ENCODE measurements around the gene TMEFF2. TPM values are rescaled to one million over a fixed set of nuclear protein-coding genes. Genes with fewer than 3 reads are reported as not detected.

Gene TMEFF2
- polyA plus RNA-seq, 1 of the 3 experiments (the other 2 are of a cell fraction), result 5.4 TPM

- CTCF ChIA-PET, result interaction anchor here (1.0 to 1.2 kb wide), 2 partner anchors 13 to 36 kb away, joined by 3 to 4 read pairs; no protein-coding TSS in a partner anchor
- H2AFZ ChIP-seq (ENCODE audit: low read depth), result no peak overlapping the region
- H3K79me2 ChIP-seq (ENCODE audit: insufficient read depth), result no peaks in the 10 kb centered on the region
- POLR2A ChIA-PET, result no interaction called here
- no peaks in the 10 kb centered on the region for H3K36me3 ChIP-seq (replicated peaks in 1 of 2; ENCODE audit: control insufficient read depth in 1 of 2, insufficient read depth in 2 of 2, low read length in 1 of 2)
- no peak overlapping the region for H3K9ac ChIP-seq
- no peaks in the 10 kb centered on the region for H3K9me3 ChIP-seq
- no peak overlapping the region for H3K4me3 ChIP-seq (ENCODE audit: low read depth in 2 of 2, low read length in 1 of 2)
- H4K20me1 ChIP-seq (ENCODE audit: insufficient read depth), result no peaks in the 10 kb centered on the region
- no peaks in the 10 kb centered on the region for H3K27me3 ChIP-seq (ENCODE audit: insufficient read depth)
- H3K27ac ChIP-seq (ENCODE audit: low read depth in 2 of 2, low read length in 1 of 2), result no peak overlapping the region
- H3K4me2 ChIP-seq, result no peak overlapping the region
- H3F3A ChIP-seq (replicated peaks; ENCODE audit: insufficient read depth), result peaks cover 8% of the 10 kb centered on the region
- peaks cover 3 to 5% of the 10 kb centered on the region in 2 experiments; a peak in 2 of 4 replicates for H3K4me1 ChIP-seq (ENCODE audit: control insufficient read depth in 1 of 2, insufficient read depth in 2 of 2, low read depth in 1 of 2, low read length in 1 of 2)
- DNase-seq, result no peak
- no peak for TF ChIP-seq YY1 (IDR thresholded peaks at IDR 0.05; ENCODE audit: low read depth)
- TF ChIP-seq NFIC (IDR thresholded peaks at IDR 0.05; ENCODE audit: borderline replicate concordance), result no peak
- no peak for TF ChIP-seq CHD2 (IDR thresholded peaks at IDR 0.05; ENCODE audit: low read length, partially characterized antibody)
- TF ChIP-seq JUND (IDR thresholded peaks at IDR 0.05), result no peak
- no peak for TF ChIP-seq TCF12 (IDR thresholded peaks at IDR 0.05)
- no peak for TF ChIP-seq EP300 (IDR thresholded peaks at IDR 0.05; ENCODE audit: borderline replicate concordance in 1 of 2, low read depth in 1 of 2, low read length in 1 of 2)
- no peak for TF ChIP-seq FOXM1 (IDR thresholded peaks at IDR 0.05; ENCODE audit: low read depth)
- no peak for TF ChIP-seq ZBTB33 (IDR thresholded peaks at IDR 0.05; ENCODE audit: borderline replicate concordance, low read depth)
- TF ChIP-seq PBX3 (IDR thresholded peaks at IDR 0.05), result no peak
- no peak for TF ChIP-seq MEF2A (IDR thresholded peaks at IDR 0.05; ENCODE audit: borderline replicate concordance, low read depth)
- TF ChIP-seq MAX (IDR thresholded peaks at IDR 0.05; ENCODE audit: low read depth), result no peak
- 0% methylated on average over 1 of the region's 1 CpG for WGBS (ENCODE audit: low lambda C conversion rate)
- H3K9me2 ChIP-seq, result no peaks in the 10 kb centered on the region
Observed at GRCh38 chr2:192126426-192126825, 68.3 kb downstream of the TMEFF2 start.

GRCh38 chr2:192124571-192124970 is 70.2 kb downstream of the TMEFF2 start:
- Histone ChIP-seq H3K79me2 (ENCODE audit: insufficient read depth) (no peaks in the 10 kb centered on the region), H3K36me3 (replicated peaks in 1 of 2; ENCODE audit: control insufficient read depth in 1 of 2, insufficient read depth in 2 of 2, low read length in 1 of 2) (no peaks in the 10 kb centered on the region), H2AFZ (ENCODE audit: low read depth) (no peak overlapping the region), H3K4me2 (no peak overlapping the region), H3K27ac (ENCODE audit: low read depth in 2 of 2, low read length in 1 of 2) (peak overlapping the region; percentile 49 to 72; a peak in 3 of 4 replicates), H3K9me3 (no peaks in the 10 kb centered on the region), H3F3A (replicated peaks; ENCODE audit: insufficient read depth) (peaks cover 8% of the 10 kb centered on the region), H3K9ac (no peak overlapping the region), H3K27me3 (ENCODE audit: insufficient read depth) (no peaks in the 10 kb centered on the region), H4K20me1 (ENCODE audit: insufficient read depth) (no peaks in the 10 kb centered on the region), H3K4me1 (ENCODE audit: control insufficient read depth in 1 of 2, insufficient read depth in 2 of 2, low read depth in 1 of 2, low read length in 1 of 2) (peaks cover 3 to 5% of the 10 kb centered on the region in 2 experiments; a peak in 2 of 4 replicates), H3K9me2 (no peaks in the 10 kb centered on the region), H3K4me3 (ENCODE audit: low read depth in 2 of 2, low read length in 1 of 2) (no peak overlapping the region)
- WGBS (ENCODE audit: low lambda C conversion rate), result 100% methylated on average over 1 of the region's 1 CpG
- DNase-seq, result no peak
- ChIA-PET CTCF (interaction anchor here (0.7 to 4.8 kb wide), 3 partner anchors 19 to 38 kb away, joined by 3 to 19 read pairs (median 3); no protein-coding TSS in a partner anchor), POLR2A (no interaction called here)
- TF ChIP-seq FOXJ3 (CRISPR knock-in tag; IDR thresholded peaks at IDR 0.05), result no peak
- no peak for TF ChIP-seq GATA2 (CRISPR knock-in tag; IDR thresholded peaks at IDR 0.05)
- 0 out of 2 replicates have a peak, but pooled peaks have one; percentile 25 for TF ChIP-seq TEAD4 (IDR thresholded peaks at IDR 0.05; ENCODE audit: borderline replicate concordance, insufficient read depth)
- peak; percentile 45 for TF ChIP-seq PBX3 (IDR thresholded peaks at IDR 0.05)
- TF ChIP-seq RXRA (IDR thresholded peaks at IDR 0.05; ENCODE audit: borderline replicate concordance, low read depth), result no peak
- no peak for TF ChIP-seq MAX (IDR thresholded peaks at IDR 0.05; ENCODE audit: low read depth)
- TF ChIP-seq FOSL2 (IDR thresholded peaks at IDR 0.05; ENCODE audit: borderline replicate concordance, low read depth), result peak; percentile 26; the same call in 1 of the 2 replicates
- TF ChIP-seq CTCF (IDR thresholded peaks at IDR 0.05), result no peak
